Measurements from ENCODE around the gene NTRK3.

- TF ChIP-seq CTCF (IDR thresholded peaks at IDR 0.05; ENCODE audit: low read depth, low read length): no peak
- no peak for TF ChIP-seq EZH2phosphoT487 (IDR thresholded peaks at IDR 0.05; ENCODE audit: low read depth)
Observed at GRCh38 chr15:88264622-88265021, 8.1 kb upstream of the NTRK3 start.
